HUES6 (cell line): ENCODE measurements around the gene PALMD.

ENCODE experiments used
- H3K27ac ChIP-seq: 2 replicates; pipeline ENCODE4 v1.7.0; 2013; ENCODE audit warnings: low read depth, mild to moderate bottlenecking, low read length, inconsistent platforms
- H3K27me3 ChIP-seq: 2 replicates; pipeline ENCODE4 v1.6.1; 2013; ENCODE audit warnings: low read length; ENCODE audit not compliant: control insufficient read depth, insufficient read depth
- H3K36me3 ChIP-seq: 2 replicates; pipeline ENCODE4 v1.6.1; 2013; ENCODE audit warnings: low read length; ENCODE audit not compliant: control insufficient read depth, insufficient read depth
- H3K4me1 ChIP-seq: 2 replicates; pipeline ENCODE4 v1.6.1; 2013; ENCODE audit warnings: low read length; ENCODE audit not compliant: control insufficient read depth, insufficient read depth
- H3K4me3 ChIP-seq: 2 replicates; pipeline ENCODE4 v1.5.1; 2013; ENCODE audit warnings: low read depth, low read length
- H3K9ac ChIP-seq: one replicate; pipeline ENCODE4 v1.6.1; 2013; ENCODE audit warnings: mild to moderate bottlenecking, low read length
- H3K9me3 ChIP-seq: 2 replicates; pipeline ENCODE4 v1.6.1; 2013; ENCODE audit warnings: low read depth, low read length; ENCODE audit not compliant: control insufficient read depth, insufficient read depth

Gene PALMD

DNA sequence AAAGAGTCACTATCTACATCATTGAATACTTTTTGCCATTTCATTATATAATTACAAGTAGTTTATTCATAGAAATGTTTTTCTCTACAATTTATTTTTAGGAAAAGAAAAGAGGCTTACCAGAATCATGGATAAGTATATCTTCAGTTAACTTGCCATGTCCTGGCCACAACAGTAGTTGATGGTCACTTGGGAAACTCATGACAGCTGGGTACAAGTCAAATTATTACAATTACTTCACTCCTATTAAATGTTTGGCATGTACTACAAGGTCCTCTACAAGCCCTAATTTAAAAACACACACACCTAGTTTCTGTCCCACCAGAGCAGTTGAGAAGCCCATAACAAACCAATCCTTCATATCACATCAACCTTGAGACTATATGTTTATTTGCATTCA, 29.4 kb downstream of the PALMD start:
- Histone ChIP-seq H3K9me3 (no peaks in the 10 kb centered on the region), H3K4me3 (no peak overlapping the region), H3K9ac (no peak overlapping the region), H3K27ac (no peak overlapping the region), H3K4me1 (peaks cover 4% of the 10 kb centered on the region; the same call in 1 of the 2 replicates), H3K36me3 (no peaks in the 10 kb centered on the region), H3K27me3 (no peaks in the 10 kb centered on the region)

GRCh38 chr1:99675994-99676393, 30.1 kb downstream of the PALMD start:
- Histone ChIP-seq H3K9me3 (no peaks in the 10 kb centered on the region), H3K4me3 (no peak overlapping the region), H3K4me1 (peaks cover 5% of the 10 kb centered on the region; the same call in 1 of the 2 replicates), H3K9ac (no peak overlapping the region), H3K27me3 (no peaks in the 10 kb centered on the region), H3K27ac (no peak overlapping the region), H3K36me3 (no peaks in the 10 kb centered on the region)

DNA sequence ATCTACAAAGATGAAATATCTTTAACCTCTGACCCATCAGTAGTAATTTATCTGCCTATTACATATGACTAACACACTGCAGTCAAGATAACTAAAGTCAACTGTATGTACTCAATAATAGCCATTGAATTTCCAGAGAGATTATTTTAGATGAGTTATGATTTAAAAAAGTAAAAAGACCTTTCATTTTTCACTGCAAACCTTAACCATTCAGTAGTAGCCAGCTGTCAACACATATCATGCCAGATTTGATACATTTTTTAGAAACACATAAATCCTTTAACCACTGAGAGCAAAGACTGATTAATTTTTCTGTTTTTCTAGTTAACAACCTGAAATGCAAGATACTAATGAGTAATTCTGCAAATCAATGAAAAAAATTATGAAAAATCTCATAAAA, 31.0 kb downstream of the PALMD start:
- no peak overlapping the region for H3K9ac ChIP-seq
- H3K36me3 ChIP-seq = no peaks in the 10 kb centered on the region
- no peaks in the 10 kb centered on the region for H3K27me3 ChIP-seq
- no peak overlapping the region for H3K27ac ChIP-seq
- H3K4me3 ChIP-seq = no peak overlapping the region
- H3K9me3 ChIP-seq = no peaks in the 10 kb centered on the region
- H3K4me1 ChIP-seq = peaks cover 5% of the 10 kb centered on the region; the same call in 1 of the 2 replicates

DNA sequence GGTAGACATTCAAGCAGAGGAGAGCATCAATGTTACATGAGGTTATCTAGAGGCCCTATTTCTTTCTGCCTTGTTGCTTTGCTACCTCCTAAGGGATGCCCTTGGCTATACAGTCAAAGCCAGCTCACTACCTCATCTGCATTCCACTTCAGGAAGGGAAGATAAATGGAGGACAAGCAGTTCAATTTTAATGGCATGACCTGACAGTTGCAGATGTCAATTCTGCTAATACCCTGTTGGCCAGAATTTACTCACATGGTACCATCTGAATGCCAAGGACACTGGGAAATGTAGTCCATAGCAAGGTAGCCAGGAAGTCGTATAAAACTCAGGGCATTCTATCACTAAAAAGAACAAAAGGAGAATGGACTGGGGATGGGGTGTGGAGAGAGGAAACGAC, 31.5 kb downstream of the PALMD start:
- H3K9ac ChIP-seq = no peak overlapping the region
- peaks cover 5% of the 10 kb centered on the region; the same call in 1 of the 2 replicates for H3K4me1 ChIP-seq
- H3K27me3 ChIP-seq = no peaks in the 10 kb centered on the region
- H3K9me3 ChIP-seq = no peaks in the 10 kb centered on the region
- no peak overlapping the region for H3K27ac ChIP-seq
- H3K4me3 ChIP-seq = no peak overlapping the region
- H3K36me3 ChIP-seq = no peaks in the 10 kb centered on the region

DNA sequence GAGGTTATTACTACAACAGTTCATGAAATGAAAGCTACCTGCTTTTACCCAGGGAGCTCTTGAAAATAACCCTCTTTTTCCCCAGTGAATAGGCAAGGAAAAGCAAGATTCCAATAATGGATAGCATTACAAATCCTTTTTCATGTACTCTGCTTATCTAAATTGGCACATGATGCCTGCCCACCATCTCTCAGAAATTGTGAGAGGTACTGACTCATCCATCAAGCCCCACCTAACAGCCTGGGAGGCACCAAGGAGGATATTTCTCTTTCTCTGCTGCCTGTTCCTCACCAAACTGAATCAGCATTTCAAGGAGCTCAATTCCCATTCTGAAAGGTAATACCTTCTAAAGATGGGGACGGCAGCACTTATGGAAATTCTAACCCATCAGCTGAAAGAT, 34.4 kb downstream of the PALMD start:
- H3K9me3 ChIP-seq = no peaks in the 10 kb centered on the region
- H3K4me3 ChIP-seq = no peak overlapping the region
- no peaks in the 10 kb centered on the region for H3K27me3 ChIP-seq
- H3K27ac ChIP-seq = no peak overlapping the region
- no peak overlapping the region for H3K9ac ChIP-seq
- H3K4me1 ChIP-seq = peaks cover 5% of the 10 kb centered on the region; the same call in 1 of the 2 replicates
- H3K36me3 ChIP-seq = no peaks in the 10 kb centered on the region

- no peak overlapping the region for H3K27ac ChIP-seq
- H3K4me1 ChIP-seq = peaks cover 5% of the 10 kb centered on the region; the same call in 1 of the 2 replicates
- H3K27me3 ChIP-seq = no peaks in the 10 kb centered on the region
- H3K36me3 ChIP-seq = no peaks in the 10 kb centered on the region
- H3K9me3 ChIP-seq = no peaks in the 10 kb centered on the region
- H3K9ac ChIP-seq = no peak overlapping the region
- H3K4me3 ChIP-seq = no peak overlapping the region
Measured at GRCh38 chr1:99681583-99681982, 35.7 kb downstream of the PALMD start.

GRCh38 chr1:99682291-99682751, 36.4 kb downstream of the PALMD start:
- Histone ChIP-seq H3K27ac (no peak overlapping the region), H3K4me1 (peaks cover 5% of the 10 kb centered on the region; the same call in 1 of the 2 replicates), H3K27me3 (no peaks in the 10 kb centered on the region)

GRCh38 chr1:99685516-99686180, 39.7 kb downstream of the PALMD start:
- Histone ChIP-seq H3K27me3 (no peaks in the 10 kb centered on the region), H3K9ac (no peak overlapping the region), H3K4me1 (no peaks in the 10 kb centered on the region; the same call in 1 of the 2 replicates), H3K36me3 (no peaks in the 10 kb centered on the region), H3K27ac (no peak overlapping the region), H3K4me3 (no peak overlapping the region), H3K9me3 (no peaks in the 10 kb centered on the region)

More at GRCh38 chr1:99682291-99682751, 36.4 kb downstream of the PALMD start:
- no peaks in the 10 kb centered on the region for H3K9me3 ChIP-seq
- H3K9ac ChIP-seq = no peak overlapping the region
- H3K4me3 ChIP-seq = no peak overlapping the region
- no peaks in the 10 kb centered on the region for H3K36me3 ChIP-seq

- H3K9ac ChIP-seq = no peak overlapping the region
- H3K4me1 ChIP-seq = no peaks in the 10 kb centered on the region
- H3K36me3 ChIP-seq = no peaks in the 10 kb centered on the region
- no peaks in the 10 kb centered on the region for H3K27me3 ChIP-seq
- H3K4me3 ChIP-seq = no peak overlapping the region
- no peak overlapping the region for H3K27ac ChIP-seq
- H3K9me3 ChIP-seq = no peaks in the 10 kb centered on the region
Measured at GRCh38 chr1:99691175-99691574, 45.3 kb downstream of the PALMD start.

DNA sequence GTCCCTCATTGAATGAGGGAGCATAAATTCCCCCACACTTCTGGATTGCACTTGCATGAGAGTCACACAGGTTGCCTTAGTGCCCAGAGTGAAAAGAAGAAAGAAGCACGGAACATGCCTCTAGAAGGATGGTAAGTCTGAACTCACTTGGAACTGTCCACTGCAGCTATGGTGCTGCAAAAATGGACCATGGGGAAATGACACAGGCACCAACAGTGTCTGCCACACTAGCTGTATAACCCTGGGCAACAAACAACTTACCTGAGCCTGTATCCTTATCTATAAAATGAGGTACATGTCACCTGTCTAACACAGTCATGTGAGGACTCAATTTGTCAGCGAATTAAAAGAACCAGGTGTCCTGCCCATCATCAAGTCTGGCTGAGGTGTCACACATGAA, 50.7 kb downstream of the PALMD start:
- Histone ChIP-seq H3K36me3 (no peaks in the 10 kb centered on the region), H3K4me1 (no peaks in the 10 kb centered on the region), H3K9ac (no peak overlapping the region), H3K27ac (no peak overlapping the region), H3K4me3 (no peak overlapping the region), H3K9me3 (no peaks in the 10 kb centered on the region), H3K27me3 (no peaks in the 10 kb centered on the region)

DNA sequence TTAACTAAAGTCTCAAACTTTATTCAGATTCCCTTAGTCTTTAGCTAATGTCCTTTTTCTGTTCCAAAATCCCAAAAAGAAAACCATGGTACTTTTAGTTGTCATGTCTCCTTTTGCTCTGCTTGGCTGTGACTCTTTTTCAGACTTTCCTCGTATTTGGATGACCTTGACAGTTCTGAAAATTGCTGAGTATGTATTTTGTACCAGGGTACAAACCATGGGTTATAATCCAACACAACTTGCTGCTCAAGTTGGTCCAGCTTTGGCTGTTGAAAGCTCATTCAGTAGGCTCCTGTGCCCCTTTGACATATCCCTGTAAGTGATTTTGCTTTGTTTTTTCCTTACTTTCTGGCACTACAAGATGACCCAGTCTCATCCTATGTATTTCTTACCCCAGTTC, 51.7 kb downstream of the PALMD start:
- Histone ChIP-seq H3K27ac (no peak overlapping the region), H3K9me3 (no peaks in the 10 kb centered on the region), H3K9ac (no peak overlapping the region), H3K4me3 (no peak overlapping the region), H3K27me3 (no peaks in the 10 kb centered on the region), H3K4me1 (no peaks in the 10 kb centered on the region), H3K36me3 (no peaks in the 10 kb centered on the region)
